ENCODE data around the gene ADPRM.

- no peak for TF ChIP-seq CTCF (IDR thresholded peaks at IDR 0.05)
- TF ChIP-seq EZH2phosphoT487 (IDR thresholded peaks at IDR 0.05), result no peak
Observed at GRCh38 chr17:10668775-10669174, 28.6 kb upstream of the ADPRM start.

All from neural progenitor cell (in vitro differentiated cells).